HepG2 (cell line): ENCODE data around the gene SLC29A3. TPM values are rescaled to one million over a fixed set of nuclear protein-coding genes. Genes with fewer than 3 reads are reported as not detected.

Experiments used
- ATAC-seq: fragments of 200-7000 bp; cut with Tn5 transposase; 3 replicates; pipeline ENCODE4 v1.9.1; 2020; ENCODE audit warnings: mild to moderate bottlenecking, moderate library complexity
- BruUV-seq: library from RNA; stranded (reverse); fragments of 400-500 nt; replicated peaks from 2 replicates; lab custom pipeline; 2021; lab: Mats Ljungman, UMichigan
- CTCF ChIA-PET: fragments of 300-600 bp; formaldehyde crosslinking; extraction: SDS; loops from one replicate; lab custom pipeline; 2021; ENCODE audit warnings: low total read pairs, inconsistent platforms, low intra/inter-chr PET ratio; lab: Yijun Ruan, JAX
- POLR2A ChIA-PET: fragments of 350-600 bp; sonication (Branson Sonifier 250); formaldehyde crosslinking; loops from one replicate; lab custom pipeline; 2020; ENCODE audit warnings: antibody characterized with exemption, inconsistent platforms; lab: Yijun Ruan, JAX
- DNase-seq: peaks from one replicate; pipeline ENCODE4 v3.0.0-alpha.2; 2015; ENCODE audit warnings: low spot score
- FAIRE-seq: peaks from 3 replicates; lab custom pipeline; 2011; peaks lifted over from hg19 to GRCh38; lab: Jason Lieb, UNC
- H2AFZ ChIP-seq: one replicate; pipeline ENCODE4 v1.6.1; 2011; ENCODE audit warnings: low read length, inconsistent platforms
- H3K27ac ChIP-seq: fragments of 300-600 bp; 3 replicates; pipeline ENCODE4 v1.8.0; 2011; ENCODE audit warnings: mixed run types, mild to moderate bottlenecking, mixed read lengths, low read length, inconsistent platforms; ENCODE audit not compliant: insufficient read depth; ENCODE audit errors: extremely low read length
- H3K27me3 ChIP-seq, 2 experiments: fragments of 200-600 bp in 1 of 2; 2 replicates in 1 of 2; 3 replicates in 1 of 2; pipeline versions ENCODE4 v1.6.0 to v1.8.0; 2011; ENCODE audit warnings: low read length in 2 of 2, mild to moderate bottlenecking in 2 of 2, moderate library complexity in 2 of 2, inconsistent platforms in 1 of 2; ENCODE audit not compliant: insufficient read depth in 2 of 2, control insufficient read depth in 1 of 2
- H3K36me3 ChIP-seq, 2 experiments: fragments of 200-600 bp in 1 of 2; replicated peaks in 1 of 2; 2 replicates in 1 of 2; 3 replicates in 1 of 2; pipeline versions ENCODE4 v1.5.1 to v1.8.0; 2011; ENCODE audit warnings: low read length in 2 of 2, inconsistent platforms in 1 of 2; ENCODE audit not compliant: insufficient read depth in 2 of 2, control insufficient read depth in 1 of 2
- H3K4me1 ChIP-seq: 2 replicates; pipeline ENCODE4 v1.5.1; 2012; ENCODE audit warnings: low read length, inconsistent platforms; ENCODE audit not compliant: insufficient read depth
- H3K4me2 ChIP-seq: 2 replicates; pipeline ENCODE4 v1.6.0; 2011; ENCODE audit warnings: low read depth, low read length, inconsistent platforms
- H3K4me3 ChIP-seq, 3 experiments: fragments of 200-600 bp in 1 of 3; sonication (generic), shearing (Covaris generic) in 1 of 3; replicated peaks in 1 of 3; 2 replicates each; pipeline ENCODE4 v1.5.1; 2011 to 2016; ENCODE audit warnings: low read length in 3 of 3, inconsistent platforms in 2 of 3, low read depth in 2 of 3, mild to moderate bottlenecking in 2 of 3, control low read depth in 1 of 3, mixed read lengths in 1 of 3; ENCODE audit not compliant: insufficient read depth in 1 of 3
- H3K79me2 ChIP-seq: one replicate; pipeline ENCODE4 v1.6.1; 2011; ENCODE audit warnings: low read length, inconsistent platforms; ENCODE audit not compliant: insufficient read depth
- H3K9ac ChIP-seq: 2 replicates; pipeline ENCODE4 v1.6.0; 2011; ENCODE audit warnings: mild to moderate bottlenecking, low read depth, low read length, inconsistent platforms; ENCODE audit not compliant: insufficient read depth
- H3K9me3 ChIP-seq: 2 replicates; pipeline ENCODE4 v1.5.1; 2012; ENCODE audit warnings: mild to moderate bottlenecking, low read length
- H4K20me1 ChIP-seq: 2 replicates; pipeline ENCODE4 v1.6.0; 2011; ENCODE audit warnings: inconsistent platforms, mild to moderate bottlenecking, low read length, moderate library complexity; ENCODE audit not compliant: insufficient read depth
- U2AF1 ChIP-seq: fragments of 200-400 bp; formaldehyde crosslinking; optimal IDR thresholded peaks from 2 replicates; pipeline ENCODE3; 2017; ENCODE audit warnings: mild to moderate bottlenecking, low read depth, low read length
- ZNF660 ChIP-seq: sonication (generic); formaldehyde crosslinking; IDR thresholded peaks from 2 replicates; pipeline ENCODE4 v1.5.1; 2020; ENCODE audit warnings: mild to moderate bottlenecking, low read depth, missing genetic modification reagents, borderline replicate concordance
- ZNF761 ChIP-seq: sonication (generic); formaldehyde crosslinking; conservative IDR thresholded peaks from 2 replicates; pipeline ENCODE4 v1.4.0; 2020; ENCODE audit warnings: mild to moderate bottlenecking, missing genetic modification reagents
- WGBS: methylation state at CpG from one replicate; pipeline ENCODE4 v1.1.6; 2017; ENCODE audit warnings: low lambda C conversion rate; 5-methylcytosine and 5-hydroxymethylcytosine counted together
- in situ Hi-C: cut with HindIII; loops from 2 replicates; pipeline ENCODE4 v1.10.0; 2017; ENCODE audit warnings: low pct_unique_long_range_greater_than_20kb; ENCODE audit not compliant: extremely low pct_ligation_motif_present
- intact Hi-C: fragments of 100-400 bp; cut with micrococcal nuclease; formaldehyde crosslinking; loops from one replicate; pipeline ENCODE4 v1.10.0; 2022; ENCODE audit not compliant: unreplicated experiment
- polyA plus RNA-seq, 8 experiments: library from polyadenylated mRNA; depleted of rRNA in 3 of 8; stranded (reverse) in 7 of 8; unstranded in 1 of 8; fragments of >200 nt; fragmentation: Illumina TruSeq in 4 of 8; extraction: Trizol in 4 of 8; gene quantifications; 2 replicates each; pipeline versions ENCODE4 v1.2.1 to v1.2.3, GENCODE V29; 2011 to 2016; ENCODE audit warnings: low read depth in 4 of 8, missing spikeins in 1 of 8, mixed read lengths in 1 of 8; ENCODE audit not compliant: insufficient read depth in 1 of 8
- total RNA-seq, 5 experiments: library from RNA; depleted of rRNA; stranded (reverse); fragments of >200 nt; fragmentation: Illumina TruSeq; extraction: Trizol; gene quantifications; 2 replicates each; pipeline ENCODE4 v1.2.3, GENCODE V29; 2016; ENCODE audit warnings: low read depth in 1 of 5
- TF ChIP-seq, protein P1 (sequence below): sonication (generic); formaldehyde crosslinking; IDR thresholded peaks from 2 replicates; pipeline ENCODE4 v1.4.0; 2020; ENCODE audit warnings: mild to moderate bottlenecking, missing genetic modification reagents
- TF ChIP-seq, protein P2 (sequence below), 2 experiments: sonication (generic) in 1 of 2; formaldehyde crosslinking in 1 of 2; IDR thresholded peaks; 2 replicates each; pipeline versions ENCODE4 v1.4.0 to v1.6.1; 2016 to 2020; ENCODE audit warnings: borderline replicate concordance in 1 of 2, low read depth in 1 of 2, mild to moderate bottlenecking in 1 of 2, missing genetic modification reagents in 1 of 2

SLC29A3 gene
- total and polyA plus RNA-seq, 2 of the 13 experiments (the other 11 are each of a cell fraction or from before 2014, with no cell fraction given), result 8.6 to 11.8 TPM

DNA sequence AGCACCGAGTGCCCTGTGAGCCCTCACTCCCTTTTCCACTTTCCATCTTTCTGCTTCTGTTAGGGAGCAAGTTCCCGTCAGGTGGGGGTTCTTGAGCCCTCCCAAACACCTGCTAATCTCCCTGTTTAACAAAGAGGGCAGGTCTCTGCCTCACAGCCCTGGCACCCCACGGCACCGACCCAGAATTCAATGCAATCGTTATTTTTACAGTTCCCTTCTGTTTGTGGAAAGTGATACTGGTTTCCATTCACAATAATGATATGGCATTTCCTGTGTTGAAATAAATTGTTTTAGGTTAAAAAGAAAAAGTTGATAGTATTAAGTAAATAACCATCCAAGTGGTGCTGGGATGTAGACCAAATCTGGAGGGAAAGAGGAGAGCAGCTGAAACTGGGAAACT, 38.8 kb upstream of the SLC29A3 start:
- ATAC-seq (no peak), FAIRE-seq (no peak), DNase-seq (no peak)
- TF ChIP-seq, protein P1, sequence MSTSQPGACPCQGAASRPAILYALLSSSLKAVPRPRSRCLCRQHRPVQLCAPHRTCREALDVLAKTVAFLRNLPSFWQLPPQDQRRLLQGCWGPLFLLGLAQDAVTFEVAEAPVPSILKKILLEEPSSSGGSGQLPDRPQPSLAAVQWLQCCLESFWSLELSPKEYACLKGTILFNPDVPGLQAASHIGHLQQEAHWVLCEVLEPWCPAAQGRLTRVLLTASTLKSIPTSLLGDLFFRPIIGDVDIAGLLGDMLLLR (CRISPR knock-in tag), result no peak
- TF ChIP-seq, protein P2, sequence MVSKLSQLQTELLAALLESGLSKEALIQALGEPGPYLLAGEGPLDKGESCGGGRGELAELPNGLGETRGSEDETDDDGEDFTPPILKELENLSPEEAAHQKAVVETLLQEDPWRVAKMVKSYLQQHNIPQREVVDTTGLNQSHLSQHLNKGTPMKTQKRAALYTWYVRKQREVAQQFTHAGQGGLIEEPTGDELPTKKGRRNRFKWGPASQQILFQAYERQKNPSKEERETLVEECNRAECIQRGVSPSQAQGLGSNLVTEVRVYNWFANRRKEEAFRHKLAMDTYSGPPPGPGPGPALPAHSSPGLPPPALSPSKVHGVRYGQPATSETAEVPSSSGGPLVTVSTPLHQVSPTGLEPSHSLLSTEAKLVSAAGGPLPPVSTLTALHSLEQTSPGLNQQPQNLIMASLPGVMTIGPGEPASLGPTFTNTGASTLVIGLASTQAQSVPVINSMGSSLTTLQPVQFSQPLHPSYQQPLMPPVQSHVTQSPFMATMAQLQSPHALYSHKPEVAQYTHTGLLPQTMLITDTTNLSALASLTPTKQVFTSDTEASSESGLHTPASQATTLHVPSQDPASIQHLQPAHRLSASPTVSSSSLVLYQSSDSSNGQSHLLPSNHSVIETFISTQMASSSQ (IDR thresholded peaks at IDR 0.05; ENCODE audit: low read depth), result no peak
- TF ChIP-seq, protein P2 (CRISPR knock-in tag; IDR thresholded peaks at IDR 0.05; ENCODE audit: borderline replicate concordance), result no peak
- TF ChIP-seq U2AF1 (no peak), ZNF761 (CRISPR knock-in tag) (no peak), ZNF660 (CRISPR knock-in tag) (no peak)
- POLR2A ChIA-PET, result no interaction called here
- 3% methylated on average over 5 of the region's 5 CpGs for WGBS
- Histone ChIP-seq H3K79me2 (no peaks in the 10 kb centered on the region), H3K9ac (no peak overlapping the region), H3K4me3 (no peak overlapping the region), H3K4me2 (no peak overlapping the region), H2AFZ (no peak overlapping the region), H3K27me3 (peaks cover 0 to 4% of the 10 kb centered on the region in 2 experiments; a peak in 2 of 5 replicates), H3K27ac (no peak overlapping the region), H3K4me1 (no peaks in the 10 kb centered on the region), H3K9me3 (no peaks in the 10 kb centered on the region), H3K36me3 (no peaks in the 10 kb centered on the region), H4K20me1 (no peaks in the 10 kb centered on the region)
- no TSS peak for BruUV-seq
- in situ Hi-C loops (no loop called here), intact Hi-C loops (no loop called here)
- CTCF ChIA-PET, result no interaction called here
